Sigmoid colon (tissue), 4 donors: Measurements from ENCODE around the gene ADAM10.

Experiments used
- POLR2A ChIP-seq, 2 donors: fragments of 450-650 bp; IDR thresholded peaks; one replicate each; pipeline ENCODE4 v1.6.1; 2016; ENCODE audit warnings: antibody characterized with exemption in 2 of 2, mild to moderate bottlenecking in 2 of 2, moderate library complexity in 2 of 2
- POLR2AphosphoS5 ChIP-seq, 4 donors: sonication (generic); formaldehyde crosslinking; IDR thresholded peaks; one replicate each; pipeline ENCODE4 v1.6.1; 2017; ENCODE audit warnings: antibody characterized with exemption in 4 of 4
- TF ChIP-seq, protein P1 (sequence below), 4 experiments: fragments of 450-650 bp in 3 of 4; fragments of 200-600 bp in 1 of 4; IDR thresholded peaks; one replicate each; pipeline ENCODE4 v1.5.1; 2016 to 2019; ENCODE audit warnings: antibody characterized with exemption in 4 of 4, mild to moderate bottlenecking in 3 of 4, moderate library complexity in 2 of 4

DNA sequence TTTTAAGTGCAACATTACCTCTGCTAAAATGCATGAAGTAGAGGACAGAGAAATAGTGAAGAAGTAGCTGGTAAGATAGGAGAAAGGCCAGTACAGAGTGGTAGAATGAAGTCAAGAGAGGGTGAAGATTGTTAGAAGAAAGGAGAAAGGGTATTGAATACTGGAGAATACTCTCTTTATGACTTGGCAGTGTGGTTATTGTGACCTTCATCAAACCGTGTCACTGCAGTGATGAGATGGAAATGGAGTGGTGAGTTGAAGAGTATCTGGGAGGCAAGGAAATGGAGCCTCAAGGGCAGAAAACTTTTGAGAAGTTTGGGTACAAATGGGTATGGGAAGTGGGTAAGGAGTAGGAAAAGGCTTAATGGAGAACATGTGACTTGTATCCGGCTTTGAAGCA is 46.3 kb upstream of the ADAM10 start:
- TF ChIP-seq, protein P1, sequence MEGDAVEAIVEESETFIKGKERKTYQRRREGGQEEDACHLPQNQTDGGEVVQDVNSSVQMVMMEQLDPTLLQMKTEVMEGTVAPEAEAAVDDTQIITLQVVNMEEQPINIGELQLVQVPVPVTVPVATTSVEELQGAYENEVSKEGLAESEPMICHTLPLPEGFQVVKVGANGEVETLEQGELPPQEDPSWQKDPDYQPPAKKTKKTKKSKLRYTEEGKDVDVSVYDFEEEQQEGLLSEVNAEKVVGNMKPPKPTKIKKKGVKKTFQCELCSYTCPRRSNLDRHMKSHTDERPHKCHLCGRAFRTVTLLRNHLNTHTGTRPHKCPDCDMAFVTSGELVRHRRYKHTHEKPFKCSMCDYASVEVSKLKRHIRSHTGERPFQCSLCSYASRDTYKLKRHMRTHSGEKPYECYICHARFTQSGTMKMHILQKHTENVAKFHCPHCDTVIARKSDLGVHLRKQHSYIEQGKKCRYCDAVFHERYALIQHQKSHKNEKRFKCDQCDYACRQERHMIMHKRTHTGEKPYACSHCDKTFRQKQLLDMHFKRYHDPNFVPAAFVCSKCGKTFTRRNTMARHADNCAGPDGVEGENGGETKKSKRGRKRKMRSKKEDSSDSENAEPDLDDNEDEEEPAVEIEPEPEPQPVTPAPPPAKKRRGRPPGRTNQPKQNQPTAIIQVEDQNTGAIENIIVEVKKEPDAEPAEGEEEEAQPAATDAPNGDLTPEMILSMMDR (IDR thresholded peaks at IDR 0.05): no peak
- no peak for TF ChIP-seq POLR2AphosphoS5 (IDR thresholded peaks at IDR 0.05)
- no peak for TF ChIP-seq POLR2A (IDR thresholded peaks at IDR 0.05)
